ENCODE results near the gene TOMM5.

TOMM5 gene

DNA sequence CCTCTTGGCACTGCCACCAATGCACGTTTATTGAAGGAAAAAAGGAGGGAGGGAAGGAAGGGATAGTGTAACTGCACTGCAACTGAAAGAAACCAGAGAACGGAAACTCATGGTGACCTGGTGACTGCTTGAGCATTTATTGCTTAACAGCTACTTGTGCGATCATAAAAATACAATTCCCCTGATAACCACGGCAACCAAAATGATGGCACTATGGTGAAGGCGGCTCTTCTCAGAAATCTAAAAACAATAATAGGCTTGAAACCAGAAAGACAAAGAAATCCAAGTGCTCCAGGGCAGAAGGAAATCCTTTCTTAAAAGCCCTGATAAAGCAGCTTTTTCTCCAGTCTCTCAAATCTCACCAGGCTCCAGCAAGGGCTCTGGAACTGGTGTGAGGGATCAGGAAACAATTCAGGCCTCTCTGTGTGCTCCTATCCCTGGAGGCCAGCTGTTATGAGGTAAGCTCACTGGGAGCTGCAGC is 18.1 kb downstream of the TOMM5 start:
- no peak for TF ChIP-seq EZH2phosphoT487 (IDR thresholded peaks at IDR 0.05; ENCODE audit: borderline replicate concordance, low read length)
- TF ChIP-seq, protein P1, sequence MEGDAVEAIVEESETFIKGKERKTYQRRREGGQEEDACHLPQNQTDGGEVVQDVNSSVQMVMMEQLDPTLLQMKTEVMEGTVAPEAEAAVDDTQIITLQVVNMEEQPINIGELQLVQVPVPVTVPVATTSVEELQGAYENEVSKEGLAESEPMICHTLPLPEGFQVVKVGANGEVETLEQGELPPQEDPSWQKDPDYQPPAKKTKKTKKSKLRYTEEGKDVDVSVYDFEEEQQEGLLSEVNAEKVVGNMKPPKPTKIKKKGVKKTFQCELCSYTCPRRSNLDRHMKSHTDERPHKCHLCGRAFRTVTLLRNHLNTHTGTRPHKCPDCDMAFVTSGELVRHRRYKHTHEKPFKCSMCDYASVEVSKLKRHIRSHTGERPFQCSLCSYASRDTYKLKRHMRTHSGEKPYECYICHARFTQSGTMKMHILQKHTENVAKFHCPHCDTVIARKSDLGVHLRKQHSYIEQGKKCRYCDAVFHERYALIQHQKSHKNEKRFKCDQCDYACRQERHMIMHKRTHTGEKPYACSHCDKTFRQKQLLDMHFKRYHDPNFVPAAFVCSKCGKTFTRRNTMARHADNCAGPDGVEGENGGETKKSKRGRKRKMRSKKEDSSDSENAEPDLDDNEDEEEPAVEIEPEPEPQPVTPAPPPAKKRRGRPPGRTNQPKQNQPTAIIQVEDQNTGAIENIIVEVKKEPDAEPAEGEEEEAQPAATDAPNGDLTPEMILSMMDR (IDR thresholded peaks at IDR 0.05; ENCODE audit: low read depth, low read length, poor library complexity, severe bottlenecking) = no peak
- H3K9me2 ChIP-seq (replicated peaks; ENCODE audit: control insufficient read depth, low read length) = no peaks in the 10 kb centered on the region
- H3F3A ChIP-seq (ENCODE audit: control insufficient read depth, insufficient read depth) = peaks cover 32% of the 10 kb centered on the region
- no peak overlapping the region for H3K27ac ChIP-seq (ENCODE audit: low read depth, low read length)
- peaks cover 48% of the 10 kb centered on the region for H3K36me3 ChIP-seq (ENCODE audit: control insufficient read depth, low read length)
- no peaks in the 10 kb centered on the region for H3K27me3 ChIP-seq (ENCODE audit: control insufficient read depth, low read length)
- H3K9me3 ChIP-seq (ENCODE audit: control insufficient read depth, insufficient read depth, low read length) = no peaks in the 10 kb centered on the region
- peaks cover 74% of the 10 kb centered on the region for H3K79me2 ChIP-seq (ENCODE audit: control insufficient read depth, low read length)
- peaks cover 52% of the 10 kb centered on the region for H3K4me1 ChIP-seq (ENCODE audit: control insufficient read depth, low read length)
- peak overlapping the region; percentile 86 for H3K4me3 ChIP-seq (ENCODE audit: low read length)
- H3K4me2 ChIP-seq (ENCODE audit: low read length) = peak overlapping the region; percentile 93
- H4K20me1 ChIP-seq (ENCODE audit: control insufficient read depth, insufficient read depth, low read depth, low read length) = 0 out of 2 replicates have a peak, but pooled peaks cover 7% of the 10 kb centered on the region

DNA sequence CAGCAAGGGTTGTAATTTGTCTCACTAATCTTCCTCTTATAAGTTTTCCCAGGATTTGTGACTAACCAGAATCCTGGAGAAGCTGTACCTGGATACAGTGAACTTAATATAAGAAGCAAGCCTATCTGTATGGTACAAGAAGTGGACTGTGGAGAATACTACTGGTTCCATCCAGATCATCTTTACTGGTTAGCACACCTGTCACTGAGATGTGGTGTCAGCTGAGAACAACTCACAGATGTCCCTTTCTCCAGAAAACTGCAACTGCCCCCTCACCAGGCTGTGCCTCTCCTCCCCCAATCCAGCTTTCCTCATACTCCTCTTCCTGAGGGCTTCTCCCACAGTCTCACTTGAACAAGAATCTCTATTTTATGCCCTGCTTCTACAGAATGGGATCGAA is 21.1 kb downstream of the TOMM5 start:
- Histone ChIP-seq H3K27me3 (ENCODE audit: control insufficient read depth, low read length) (no peaks in the 10 kb centered on the region), H3K27ac (ENCODE audit: low read depth, low read length) (no peak overlapping the region), H3K36me3 (ENCODE audit: control insufficient read depth, low read length) (peaks cover 32% of the 10 kb centered on the region), H3K4me3 (ENCODE audit: low read length) (no peak overlapping the region), H3K4me2 (ENCODE audit: low read length) (no peak overlapping the region), H3K4me1 (ENCODE audit: control insufficient read depth, low read length) (peaks cover 60% of the 10 kb centered on the region), H3F3A (ENCODE audit: control insufficient read depth, insufficient read depth) (peaks cover 10% of the 10 kb centered on the region), H3K79me2 (ENCODE audit: control insufficient read depth, low read length) (peaks cover 61% of the 10 kb centered on the region), H3K9me2 (replicated peaks; ENCODE audit: control insufficient read depth, low read length) (no peaks in the 10 kb centered on the region), H3K9me3 (ENCODE audit: control insufficient read depth, insufficient read depth, low read length) (no peaks in the 10 kb centered on the region), H4K20me1 (ENCODE audit: control insufficient read depth, insufficient read depth, low read depth, low read length) (0 out of 2 replicates have a peak, but pooled peaks cover under 1% of the 10 kb centered on the region)
- no peak for TF ChIP-seq EZH2phosphoT487 (IDR thresholded peaks at IDR 0.05; ENCODE audit: borderline replicate concordance, low read length)
- TF ChIP-seq, protein P1 (IDR thresholded peaks at IDR 0.05; ENCODE audit: low read depth, low read length, poor library complexity, severe bottlenecking) = no peak

DNA sequence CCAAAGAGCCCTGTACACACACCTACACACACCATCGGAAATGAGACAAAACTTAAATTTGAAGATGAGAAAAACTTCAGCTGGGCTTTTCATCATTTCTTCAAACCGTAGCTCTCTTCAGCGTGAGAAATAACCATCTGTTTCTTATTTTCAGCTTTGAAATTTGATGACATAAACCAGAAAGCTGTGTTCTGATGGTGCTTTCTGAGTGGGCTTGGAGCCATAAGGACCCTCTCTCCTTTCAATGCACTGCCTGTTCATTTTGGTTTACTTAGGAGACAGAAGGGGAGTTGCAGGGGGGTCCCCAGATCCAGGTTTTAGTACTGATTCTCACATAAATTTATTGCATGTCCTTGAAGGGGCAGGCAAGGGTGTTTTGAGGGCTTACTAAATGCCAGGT is 25.7 kb downstream of the TOMM5 start:
- H3K9me3 ChIP-seq (ENCODE audit: control insufficient read depth, insufficient read depth, low read length) = peaks cover 22% of the 10 kb centered on the region
- H3K27me3 ChIP-seq (ENCODE audit: control insufficient read depth, low read length) = no peaks in the 10 kb centered on the region
- H3K9me2 ChIP-seq (replicated peaks; ENCODE audit: control insufficient read depth, low read length) = no peaks in the 10 kb centered on the region
- peaks cover 66% of the 10 kb centered on the region for H3K4me1 ChIP-seq (ENCODE audit: control insufficient read depth, low read length)
- H3F3A ChIP-seq (ENCODE audit: control insufficient read depth, insufficient read depth) = peaks cover 3% of the 10 kb centered on the region; the same call in 1 of the 2 replicates
- H3K79me2 ChIP-seq (ENCODE audit: control insufficient read depth, low read length) = peaks cover 39% of the 10 kb centered on the region
- TF ChIP-seq EZH2phosphoT487 (IDR thresholded peaks at IDR 0.05; ENCODE audit: borderline replicate concordance, low read length) = no peak
- TF ChIP-seq, protein P1 (IDR thresholded peaks at IDR 0.05; ENCODE audit: low read depth, low read length, poor library complexity, severe bottlenecking) = no peak
- peak overlapping the region; percentile 62 for H3K4me3 ChIP-seq (ENCODE audit: low read length)
- H3K4me2 ChIP-seq (ENCODE audit: low read length) = peak overlapping the region; percentile 73
- peaks cover 31% of the 10 kb centered on the region for H3K36me3 ChIP-seq (ENCODE audit: control insufficient read depth, low read length)
- H4K20me1 ChIP-seq (ENCODE audit: control insufficient read depth, insufficient read depth, low read depth, low read length) = no peaks in the 10 kb centered on the region
- peak overlapping the region; percentile 83 for H3K27ac ChIP-seq (ENCODE audit: low read depth, low read length)
